OCI-LY1 (cell line): Measurements from ENCODE around the gene VSIG10L2.

Experiments used
- H2AFZ ChIP-seq: fragments of 200-600 bp; sonication (generic), shearing (Covaris generic); 2 replicates; pipeline ENCODE4 v1.6.0; 2014; ENCODE audit warnings: antibody characterized with exemption, mild to moderate bottlenecking, low read length
- H3F3A ChIP-seq: fragments of 200-600 bp; sonication (generic), shearing (Covaris generic); 2 replicates; pipeline ENCODE4 v1.6.0; 2014; ENCODE audit warnings: mild to moderate bottlenecking, antibody characterized with exemption, low read length, moderate library complexity; ENCODE audit not compliant: insufficient read depth
- H3K27ac ChIP-seq: fragments of 200-600 bp; sonication (generic); 2 replicates; pipeline ENCODE4 v1.5.1; 2014; ENCODE audit warnings: low read length, mixed run types, mild to moderate bottlenecking, low read depth; ENCODE audit not compliant: poor library complexity, severe bottlenecking
- H3K27me3 ChIP-seq: fragments of 200-600 bp; sonication (generic); 2 replicates; pipeline ENCODE4 v1.6.0; 2014; ENCODE audit warnings: antibody characterized with exemption, mild to moderate bottlenecking, low read length, moderate library complexity; ENCODE audit not compliant: insufficient read depth
- H3K36me3 ChIP-seq: fragments of 200-600 bp; sonication (generic); 2 replicates; pipeline ENCODE4 v1.6.1; 2014; ENCODE audit warnings: mild to moderate bottlenecking, antibody characterized with exemption, low read length, moderate library complexity, mixed read lengths; ENCODE audit not compliant: insufficient read depth
- H3K4me1 ChIP-seq: fragments of 200-600 bp; sonication (generic); 2 replicates; pipeline ENCODE4 v1.5.1; 2014; ENCODE audit warnings: mild to moderate bottlenecking, low read length, moderate library complexity; ENCODE audit not compliant: insufficient read depth, severe bottlenecking
- H3K4me2 ChIP-seq: fragments of 200-600 bp; sonication (generic), shearing (Covaris generic); 2 replicates; pipeline ENCODE4 v1.6.1; 2014; ENCODE audit warnings: low read length
- H3K4me3 ChIP-seq: fragments of 200-600 bp; sonication (generic); 2 replicates; pipeline ENCODE4 v1.5.1; 2014; ENCODE audit warnings: low read length, low read depth, mild to moderate bottlenecking, mixed read lengths; ENCODE audit not compliant: poor library complexity, severe bottlenecking
- H3K79me2 ChIP-seq: fragments of 200-600 bp; shearing (Covaris generic); 2 replicates; pipeline ENCODE4 v1.6.1; 2016; ENCODE audit warnings: mixed run types, low read length, mixed read lengths; ENCODE audit not compliant: insufficient read depth
- H3K9ac ChIP-seq: fragments of 200-600 bp; sonication (generic), shearing (Covaris generic); 2 replicates; pipeline ENCODE4 v1.6.1; 2014; ENCODE audit warnings: mild to moderate bottlenecking, low read length, mixed read lengths
- H3K9me2 ChIP-seq: fragments of 200-600 bp; sonication (generic), shearing (Covaris generic); 2 replicates; pipeline ENCODE4 v1.6.1; 2014; ENCODE audit warnings: low read depth, mild to moderate bottlenecking, low read length, mixed read lengths
- H3K9me3 ChIP-seq: fragments of 200-600 bp; shearing (Covaris generic); 2 replicates; pipeline ENCODE4 v1.6.1; 2014; ENCODE audit warnings: low read length, mixed read lengths
- H4K20me1 ChIP-seq: fragments of 200-600 bp; sonication (generic), shearing (Covaris generic); 2 replicates; pipeline ENCODE4 v1.6.0; 2016; ENCODE audit warnings: mild to moderate bottlenecking, low read length; ENCODE audit not compliant: insufficient read depth
- EZH2 ChIP-seq: fragments of 200-600 bp; sonication (generic), shearing (Covaris generic); IDR thresholded peaks from 2 replicates; pipeline ENCODE4 v1.8.0; 2017; ENCODE audit warnings: borderline replicate concordance, mixed run types, mild to moderate bottlenecking, antibody characterized with exemption, low read length, moderate library complexity, mixed read lengths
- TF ChIP-seq, protein P1 (sequence below): fragments of 200-600 bp; sonication (generic), shearing (Covaris generic); IDR thresholded peaks from 2 replicates; pipeline ENCODE4 v1.5.1; 2017; ENCODE audit warnings: mild to moderate bottlenecking, antibody characterized with exemption, low read length, moderate library complexity, mixed read lengths

Gene VSIG10L2

DNA sequence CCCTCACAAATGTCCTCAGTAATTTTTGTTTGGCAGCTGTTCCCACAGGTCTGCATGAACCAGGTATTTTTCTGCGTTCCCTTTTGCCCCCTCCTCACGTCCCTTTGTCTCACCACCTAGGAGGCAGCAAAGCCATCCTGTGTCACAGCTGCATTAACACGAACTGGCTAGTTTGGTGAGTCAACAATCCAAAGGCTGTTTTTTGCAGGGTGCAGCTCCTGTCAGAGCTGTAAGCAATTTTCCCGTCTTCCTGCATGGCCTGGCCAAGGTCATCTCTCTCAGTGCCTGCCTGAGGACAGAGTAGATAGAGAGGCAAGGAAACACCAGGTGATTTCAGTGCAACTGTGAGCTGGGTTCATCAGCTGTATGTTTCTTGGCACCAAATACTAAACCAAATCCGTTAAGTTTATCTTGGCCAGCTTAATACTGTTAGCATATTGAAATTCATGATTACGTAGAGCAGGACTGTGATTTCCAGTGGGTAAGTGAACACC lies 20.6 kb upstream of the VSIG10L2 start:
- Histone ChIP-seq H3K4me3 (no peak overlapping the region), H3K4me1 (no peaks in the 10 kb centered on the region), H3K36me3 (no peaks in the 10 kb centered on the region), H3F3A (no peaks in the 10 kb centered on the region), H2AFZ (no peak overlapping the region), H3K4me2 (no peak overlapping the region), H3K79me2 (no peaks in the 10 kb centered on the region), H3K27ac (no peak overlapping the region), H4K20me1 (no peaks in the 10 kb centered on the region), H3K9ac (no peak overlapping the region), H3K27me3 (no peaks in the 10 kb centered on the region), H3K9me2 (no peaks in the 10 kb centered on the region), H3K9me3 (no peaks in the 10 kb centered on the region)
- TF ChIP-seq EZH2: no peak
- TF ChIP-seq, protein P1, sequence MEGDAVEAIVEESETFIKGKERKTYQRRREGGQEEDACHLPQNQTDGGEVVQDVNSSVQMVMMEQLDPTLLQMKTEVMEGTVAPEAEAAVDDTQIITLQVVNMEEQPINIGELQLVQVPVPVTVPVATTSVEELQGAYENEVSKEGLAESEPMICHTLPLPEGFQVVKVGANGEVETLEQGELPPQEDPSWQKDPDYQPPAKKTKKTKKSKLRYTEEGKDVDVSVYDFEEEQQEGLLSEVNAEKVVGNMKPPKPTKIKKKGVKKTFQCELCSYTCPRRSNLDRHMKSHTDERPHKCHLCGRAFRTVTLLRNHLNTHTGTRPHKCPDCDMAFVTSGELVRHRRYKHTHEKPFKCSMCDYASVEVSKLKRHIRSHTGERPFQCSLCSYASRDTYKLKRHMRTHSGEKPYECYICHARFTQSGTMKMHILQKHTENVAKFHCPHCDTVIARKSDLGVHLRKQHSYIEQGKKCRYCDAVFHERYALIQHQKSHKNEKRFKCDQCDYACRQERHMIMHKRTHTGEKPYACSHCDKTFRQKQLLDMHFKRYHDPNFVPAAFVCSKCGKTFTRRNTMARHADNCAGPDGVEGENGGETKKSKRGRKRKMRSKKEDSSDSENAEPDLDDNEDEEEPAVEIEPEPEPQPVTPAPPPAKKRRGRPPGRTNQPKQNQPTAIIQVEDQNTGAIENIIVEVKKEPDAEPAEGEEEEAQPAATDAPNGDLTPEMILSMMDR: no peak

GRCh38 chr11:125925804-125926203 lies 20.0 kb upstream of the VSIG10L2 start:
- TF ChIP-seq, protein P1: no peak
- TF ChIP-seq EZH2: no peak
- H3F3A ChIP-seq: no peaks in the 10 kb centered on the region
- no peak overlapping the region for H3K27ac ChIP-seq
- H3K9me3 ChIP-seq: no peaks in the 10 kb centered on the region
- no peaks in the 10 kb centered on the region for H3K9me2 ChIP-seq
- H2AFZ ChIP-seq: no peak overlapping the region
- no peaks in the 10 kb centered on the region for H3K27me3 ChIP-seq
- no peak overlapping the region for H3K4me3 ChIP-seq
- no peak overlapping the region for H3K9ac ChIP-seq
- no peaks in the 10 kb centered on the region for H3K4me1 ChIP-seq
- H3K36me3 ChIP-seq: no peaks in the 10 kb centered on the region
- no peak overlapping the region for H3K4me2 ChIP-seq
- no peaks in the 10 kb centered on the region for H4K20me1 ChIP-seq
- H3K79me2 ChIP-seq: no peaks in the 10 kb centered on the region

DNA sequence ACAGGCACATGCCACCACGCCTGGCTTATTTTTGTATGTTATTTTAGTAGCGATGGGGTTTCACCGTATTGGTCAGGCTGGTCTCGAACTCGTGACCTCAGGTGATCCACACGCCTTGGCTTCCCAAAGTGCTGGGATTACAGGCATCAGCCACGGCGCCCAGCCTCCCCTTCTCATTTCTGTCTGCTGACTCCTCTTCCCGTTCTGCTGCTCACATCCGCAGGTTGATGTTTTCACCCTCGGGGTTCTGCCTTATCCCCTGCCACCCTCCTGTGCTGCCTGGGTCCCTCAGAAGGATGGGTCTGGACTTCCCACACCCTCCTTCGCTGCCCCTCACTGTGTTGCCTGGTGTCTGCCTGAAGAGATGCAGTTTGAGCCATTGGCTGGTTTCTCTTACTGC lies 19.2 kb upstream of the VSIG10L2 start:
- Histone ChIP-seq H3K79me2 (no peaks in the 10 kb centered on the region), H3K4me3 (no peak overlapping the region), H3K9me3 (no peaks in the 10 kb centered on the region), H3K36me3 (no peaks in the 10 kb centered on the region), H3K4me1 (no peaks in the 10 kb centered on the region), H3K27me3 (no peaks in the 10 kb centered on the region), H3K4me2 (no peak overlapping the region), H3K27ac (no peak overlapping the region), H3F3A (no peaks in the 10 kb centered on the region), H4K20me1 (no peaks in the 10 kb centered on the region), H2AFZ (no peak overlapping the region), H3K9ac (no peak overlapping the region), H3K9me2 (no peaks in the 10 kb centered on the region)
- TF ChIP-seq, protein P1: no peak
- no peak for TF ChIP-seq EZH2
